Neuronal stem cell (in vitro differentiated cells): ENCODE measurements around the gene APOA1.

ENCODE experiments used
- DNase-seq: peaks from one replicate; pipeline ENCODE4 v3.0.0-alpha.2; 2013; ENCODE audit warnings: low spot score
- H2AFZ ChIP-seq: one replicate; pipeline ENCODE4 v1.6.1; 2013; ENCODE audit warnings: mild to moderate bottlenecking, low read length, inconsistent platforms
- H2AK5ac ChIP-seq: 2 replicates; pipeline ENCODE4 v1.6.1; 2013; ENCODE audit warnings: low read depth, mild to moderate bottlenecking, inconsistent platforms, low read length, moderate library complexity, mixed read lengths
- H2BK120ac ChIP-seq: 2 replicates; pipeline ENCODE4 v1.6.1; 2013; ENCODE audit warnings: low read depth, mild to moderate bottlenecking, inconsistent platforms, low read length, moderate library complexity, mixed read lengths
- H2BK12ac ChIP-seq: one replicate; pipeline ENCODE4 v1.6.1; 2013; ENCODE audit warnings: low read length, inconsistent platforms
- H2BK15ac ChIP-seq: 2 replicates; pipeline ENCODE4 v1.6.1; 2013; ENCODE audit warnings: mild to moderate bottlenecking, low read length, inconsistent platforms, mixed read lengths
- H2BK5ac ChIP-seq: one replicate; pipeline ENCODE4 v1.6.1; 2013; ENCODE audit warnings: inconsistent platforms, mild to moderate bottlenecking, low read length, moderate library complexity
- H3K14ac ChIP-seq: one replicate; pipeline ENCODE4 v1.6.1; 2013; ENCODE audit warnings: low read length, inconsistent platforms
- H3K18ac ChIP-seq: 2 replicates; pipeline ENCODE4 v1.6.1; 2013; ENCODE audit warnings: low read length, inconsistent platforms
- H3K23ac ChIP-seq: 2 replicates; pipeline ENCODE4 v1.6.1; 2013; ENCODE audit warnings: low read depth, mild to moderate bottlenecking, mixed read lengths, low read length, inconsistent platforms; ENCODE audit not compliant: poor library complexity
- H3K27ac ChIP-seq: replicated peaks from 3 replicates; pipeline ENCODE4 v1.5.1; 2013; ENCODE audit warnings: low read length, inconsistent platforms
- H3K27me3 ChIP-seq, 3 experiments: 2 replicates each; pipeline ENCODE4 v1.6.1; 2013; ENCODE audit warnings: low read length in 3 of 3, mild to moderate bottlenecking in 2 of 3, inconsistent platforms in 1 of 3, low read depth in 1 of 3, mixed read lengths in 1 of 3, moderate library complexity in 1 of 3; ENCODE audit not compliant: control insufficient read depth in 3 of 3, insufficient read depth in 3 of 3
- H3K36me3 ChIP-seq, 2 donors: replicated peaks in 1 of 2; 2 replicates each; pipeline ENCODE4 v1.6.1; 2013; ENCODE audit warnings: low read length in 2 of 2; ENCODE audit not compliant: control insufficient read depth in 2 of 2, insufficient read depth in 2 of 2
- H3K4ac ChIP-seq: 2 replicates; pipeline ENCODE4 v1.6.1; 2013; ENCODE audit warnings: inconsistent platforms, mild to moderate bottlenecking, low read length, moderate library complexity
- H3K4me1 ChIP-seq, 2 donors: 1 replicate in 1 of 2; 2 replicates in 1 of 2; pipeline ENCODE4 v1.6.1; 2013; ENCODE audit warnings: low read length in 2 of 2, low read depth in 1 of 2; ENCODE audit not compliant: control insufficient read depth in 2 of 2, insufficient read depth in 1 of 2
- H3K4me2 ChIP-seq: one replicate; pipeline ENCODE4 v1.6.1; 2013; ENCODE audit warnings: mild to moderate bottlenecking, low read length, inconsistent platforms; ENCODE audit not compliant: insufficient read depth, poor library complexity, severe bottlenecking
- H3K4me3 ChIP-seq, 2 donors: 2 replicates each; pipeline ENCODE4 v1.5.1; 2013; ENCODE audit warnings: low read length in 2 of 2, mild to moderate bottlenecking in 2 of 2, inconsistent platforms in 1 of 2, moderate library complexity in 1 of 2
- H3K79me1 ChIP-seq: one replicate; pipeline ENCODE4 v1.6.1; 2013; ENCODE audit warnings: low read depth, mild to moderate bottlenecking, inconsistent platforms, low read length, moderate library complexity
- H3K9ac ChIP-seq: one replicate; pipeline ENCODE4 v1.6.1; 2013; ENCODE audit warnings: mild to moderate bottlenecking, low read depth, low read length, inconsistent platforms; ENCODE audit not compliant: poor library complexity
- H3K9me3 ChIP-seq, 2 donors: replicated peaks in 1 of 2; 2 replicates each; pipeline versions ENCODE3 to v1.6.1; 2013; ENCODE audit warnings: low read length in 2 of 2, mild to moderate bottlenecking in 2 of 2, inconsistent platforms in 1 of 2, low read depth in 1 of 2, mixed read lengths in 1 of 2, moderate library complexity in 1 of 2; ENCODE audit not compliant: control insufficient read depth in 2 of 2, insufficient read depth in 1 of 2
- H4K8ac ChIP-seq: one replicate; pipeline ENCODE4 v1.6.1; 2013; ENCODE audit warnings: low read depth, mild to moderate bottlenecking, inconsistent platforms, low read length, moderate library complexity
- H4K91ac ChIP-seq: one replicate; pipeline ENCODE4 v1.6.1; 2013; ENCODE audit warnings: low read length, low read depth, mild to moderate bottlenecking, inconsistent platforms; ENCODE audit not compliant: poor library complexity
- WGBS, 2 donors: extraction: QIAGEN DNeasy Blood & Tissue Kit; methylation state at CpG; one replicate each; pipeline ENCODE4 v1.1.7; 2013; ENCODE audit warnings: missing lambda C conversion rate in 2 of 2, mixed read lengths in 1 of 2; ENCODE audit not compliant: insufficient read length in 2 of 2, insufficient replicate concordance in 1 of 2; ENCODE audit errors: extremely low coverage in 2 of 2; 5-methylcytosine and 5-hydroxymethylcytosine counted together

Gene APOA1

DNA sequence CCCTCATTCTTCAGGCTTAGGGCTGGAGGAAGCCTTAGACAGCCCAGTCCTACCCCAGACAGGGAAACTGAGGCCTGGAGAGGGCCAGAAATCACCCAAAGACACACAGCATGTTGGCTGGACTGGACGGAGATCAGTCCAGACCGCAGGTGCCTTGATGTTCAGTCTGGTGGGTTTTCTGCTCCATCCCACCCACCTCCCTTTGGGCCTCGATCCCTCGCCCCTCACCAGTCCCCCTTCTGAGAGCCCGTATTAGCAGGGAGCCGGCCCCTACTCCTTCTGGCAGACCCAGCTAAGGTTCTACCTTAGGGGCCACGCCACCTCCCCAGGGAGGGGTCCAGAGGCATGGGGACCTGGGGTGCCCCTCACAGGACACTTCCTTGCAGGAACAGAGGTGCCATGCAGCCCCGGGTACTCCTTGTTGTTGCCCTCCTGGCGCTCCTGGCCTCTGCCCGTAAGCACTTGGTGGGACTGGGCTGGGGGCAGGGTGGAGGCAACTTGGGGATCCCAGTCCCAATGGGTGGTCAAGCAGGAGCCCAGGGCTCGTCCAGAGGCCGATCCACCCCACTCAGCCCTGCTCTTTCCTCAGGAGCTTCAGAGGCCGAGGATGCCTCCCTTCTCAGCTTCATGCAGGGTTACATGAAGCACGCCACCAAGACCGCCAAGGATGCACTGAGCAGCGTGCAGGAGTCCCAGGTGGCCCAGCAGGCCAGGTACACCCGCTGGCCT, 7.1 kb downstream of the APOA1 start:
- Histone ChIP-seq H4K8ac (no peak overlapping the region), H3K9ac (no peak overlapping the region), H2BK12ac (no peak overlapping the region), H3K4me3 (no peak overlapping the region), H3K27me3 (peaks cover 0 to 6% (median 0%) of the 10 kb centered on the region in 3 experiments), H3K14ac (no peak overlapping the region), H3K4ac (no peak overlapping the region), H2BK5ac (no peak overlapping the region), H3K23ac (no peak overlapping the region), H2AK5ac (peak overlapping the region; percentile 89), H3K36me3 (no peaks in the 10 kb centered on the region), H3K27ac (no peak overlapping the region), H4K91ac (no peak overlapping the region), H3K9me3 (no peaks in the 10 kb centered on the region), H2BK15ac (peak overlapping the region; percentile 55), H3K4me2 (no peak overlapping the region), H3K79me1 (no peaks in the 10 kb centered on the region), H2BK120ac (no peak overlapping the region), H2AFZ (no peak overlapping the region), H3K18ac (peak overlapping the region; percentile 48), H3K4me1 (peaks cover 5 to 6% of the 10 kb centered on the region in 2 donors)
- WGBS, 2 donors = no CpG with 5 or more reads among the region's 17 CpGs
- DNase-seq = no peak

DNA sequence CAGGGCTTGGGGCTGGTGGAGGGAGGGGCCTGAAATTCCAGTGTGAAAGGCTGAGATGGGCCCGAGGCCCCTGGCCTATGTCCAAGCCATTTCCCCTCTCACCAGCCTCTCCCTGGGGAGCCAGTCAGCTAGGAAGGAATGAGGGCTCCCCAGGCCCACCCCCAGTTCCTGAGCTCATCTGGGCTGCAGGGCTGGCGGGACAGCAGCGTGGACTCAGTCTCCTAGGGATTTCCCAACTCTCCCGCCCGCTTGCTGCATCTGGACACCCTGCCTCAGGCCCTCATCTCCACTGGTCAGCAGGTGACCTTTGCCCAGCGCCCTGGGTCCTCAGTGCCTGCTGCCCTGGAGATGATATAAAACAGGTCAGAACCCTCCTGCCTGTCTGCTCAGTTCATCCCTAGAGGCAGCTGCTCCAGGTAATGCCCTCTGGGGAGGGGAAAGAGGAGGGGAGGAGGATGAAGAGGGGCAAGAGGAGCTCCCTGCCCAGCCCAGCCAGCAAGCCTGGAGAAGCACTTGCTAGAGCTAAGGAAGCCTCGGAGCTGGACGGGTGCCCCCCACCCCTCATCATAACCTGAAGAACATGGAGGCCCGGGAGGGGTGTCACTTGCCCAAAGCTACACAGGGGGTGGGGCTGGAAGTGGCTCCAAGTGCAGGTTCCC, 7.8 kb downstream of the APOA1 start, which contains the start of gene APOC3:
Gene APOC3 (plus strand): TSS at position 383 of the 659 bp plus-strand sequence. CDS start 676 bp downstream, outside the sequence.
- Histone ChIP-seq H3K4me1 (peaks cover 5% of the 10 kb centered on the region in 2 donors), H2BK12ac (no peak within 1 kb of the TSS), H3K27ac (no peak within 1 kb of the TSS), H2BK15ac (peak within 1 kb of the TSS; percentile 55), H2AK5ac (peak within 1 kb of the TSS; percentile 89), H2BK120ac (no peak within 1 kb of the TSS), H2BK5ac (peak within 1 kb of the TSS; percentile 66), H3K14ac (peak within 1 kb of the TSS; percentile 56), H3K9me3 (no peaks in the 10 kb centered on the region), H4K8ac (no peak within 1 kb of the TSS), H3K36me3 (no peaks in the 10 kb centered on the region), H3K18ac (peak within 1 kb of the TSS; percentile 48), H4K91ac (no peak within 1 kb of the TSS), H3K27me3 (peaks cover 0 to under 1% (median 0%) of the 10 kb centered on the region in 3 experiments), H3K4me2 (no peak within 1 kb of the TSS), H3K23ac (peak within 1 kb of the TSS; percentile 65), H3K9ac (no peak within 1 kb of the TSS), H2AFZ (peak within 1 kb of the TSS; percentile 86), H3K79me1 (no peaks in the 10 kb centered on the region), H3K4ac (peak within 1 kb of the TSS; percentile 37), H3K4me3 (no peak within 1 kb of the TSS)
- DNase-seq = no peak
- WGBS, 2 donors = no CpG with 5 or more reads among the region's 9 CpGs

DNA sequence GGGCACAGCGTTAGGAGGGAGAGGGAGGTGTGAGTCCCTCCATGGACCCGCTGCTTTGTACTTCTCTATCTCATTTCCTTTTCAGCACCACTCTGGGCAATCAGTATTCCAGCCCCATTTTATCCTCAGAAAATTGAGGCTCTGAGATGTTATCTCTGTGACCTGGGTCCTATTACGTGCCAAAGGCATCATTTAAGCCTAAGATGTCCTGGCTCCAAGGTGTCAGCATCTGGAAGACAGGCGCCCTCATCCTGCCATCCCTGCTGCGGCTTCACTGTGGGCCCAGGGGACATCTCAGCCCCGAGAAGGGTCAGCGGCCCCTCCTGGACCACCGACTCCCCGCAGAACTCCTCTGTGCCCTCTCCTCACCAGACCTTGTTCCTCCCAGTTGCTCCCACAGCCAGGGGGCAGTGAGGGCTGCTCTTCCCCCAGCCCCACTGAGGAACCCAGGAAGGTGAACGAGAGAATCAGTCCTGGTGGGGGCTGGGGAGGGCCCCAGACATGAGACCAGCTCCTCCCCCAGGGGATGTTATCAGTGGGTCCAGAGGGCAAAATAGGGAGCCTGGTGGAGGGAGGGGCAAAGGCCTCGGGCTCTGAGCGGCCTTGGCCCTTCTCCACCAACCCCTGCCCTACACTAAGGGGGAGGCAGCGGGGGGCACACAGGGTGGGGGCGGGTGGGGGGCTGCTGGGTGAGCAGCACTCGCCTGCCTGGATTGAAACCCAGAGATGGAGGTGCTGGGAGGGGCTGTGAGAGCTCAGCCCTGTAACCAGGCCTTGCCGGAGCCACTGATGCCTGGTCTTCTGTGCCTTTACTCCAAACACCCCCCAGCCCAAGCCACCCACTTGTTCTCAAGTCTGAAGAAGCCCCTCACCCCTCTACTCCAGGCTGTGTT, 8.5 kb downstream of the APOA1 start:
- no CpG with 5 or more reads among the region's 16 CpGs for WGBS, 2 donors
- no peak overlapping the region for H3K27ac ChIP-seq
- no peak overlapping the region for H3K9ac ChIP-seq

More for the DNA sequence above, 8.5 kb downstream of the APOA1 start:
- peak overlapping the region; percentile 86 for H2AFZ ChIP-seq
- no peak overlapping the region for H3K4me2 ChIP-seq
- H3K23ac ChIP-seq = no peak overlapping the region
- no peaks in the 10 kb centered on the region for H3K79me1 ChIP-seq
- peaks cover 5% of the 10 kb centered on the region in 2 donors for H3K4me1 ChIP-seq
- H2BK15ac ChIP-seq = peak overlapping the region; percentile 43
- no peak overlapping the region for H3K14ac ChIP-seq
- H2BK12ac ChIP-seq = no peak overlapping the region
- no peak overlapping the region for H4K8ac ChIP-seq
- no peaks in the 10 kb centered on the region for H3K9me3 ChIP-seq
- peak overlapping the region; percentile 66 for H2BK5ac ChIP-seq
- no peak overlapping the region for H4K91ac ChIP-seq
- H3K4ac ChIP-seq = no peak overlapping the region
- no peak for DNase-seq
- no peak overlapping the region for H2BK120ac ChIP-seq
- no peak overlapping the region for H3K18ac ChIP-seq
- no peaks in the 10 kb centered on the region for H3K27me3 ChIP-seq
- peak overlapping the region; percentile 20 for H2AK5ac ChIP-seq
- H3K36me3 ChIP-seq = no peaks in the 10 kb centered on the region
- no peak overlapping the region for H3K4me3 ChIP-seq
